ENCODE results near the gene P3H3. TPM values are rescaled to one million over a fixed set of nuclear protein-coding genes. Genes with fewer than 3 reads are reported as not detected.

Gene P3H3
- total RNA-seq, 3 donors from 2014 or later, result 1.6 to 24.2 (median 5.2) TPM

DNA sequence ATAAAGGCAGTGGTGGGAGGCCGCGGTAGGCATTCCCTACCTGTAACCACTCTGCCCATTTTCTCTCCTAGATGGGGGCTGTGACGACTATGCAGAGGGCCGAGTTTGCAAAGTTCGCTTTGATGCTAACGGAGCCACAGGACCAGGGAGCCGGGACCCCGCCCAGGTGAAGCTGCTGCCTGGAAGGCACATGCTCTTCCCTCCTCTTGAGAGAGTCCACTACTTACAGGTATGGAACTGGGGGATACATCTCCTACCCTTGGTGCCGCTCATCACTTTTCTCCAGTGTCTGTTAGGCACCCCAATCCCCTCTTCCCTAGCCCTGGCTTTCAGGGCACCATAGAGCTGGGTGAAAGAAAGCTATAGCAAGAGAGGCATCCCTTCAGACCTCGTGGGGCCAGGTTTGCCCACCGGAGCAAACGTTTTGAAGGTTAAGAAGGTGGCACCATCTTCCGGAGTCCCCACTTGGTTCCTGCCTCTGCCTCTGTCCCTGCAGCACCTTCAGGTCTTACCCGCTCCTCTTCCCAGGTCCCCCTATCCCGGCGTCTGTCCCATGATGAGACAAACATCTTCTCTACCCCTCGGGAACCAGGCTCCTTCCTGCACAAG, 2.0 kb upstream of the P3H3 start:
- peak in 1 of 3 donors; percentile 28 for DNase-seq
- TF ChIP-seq, protein P1, sequence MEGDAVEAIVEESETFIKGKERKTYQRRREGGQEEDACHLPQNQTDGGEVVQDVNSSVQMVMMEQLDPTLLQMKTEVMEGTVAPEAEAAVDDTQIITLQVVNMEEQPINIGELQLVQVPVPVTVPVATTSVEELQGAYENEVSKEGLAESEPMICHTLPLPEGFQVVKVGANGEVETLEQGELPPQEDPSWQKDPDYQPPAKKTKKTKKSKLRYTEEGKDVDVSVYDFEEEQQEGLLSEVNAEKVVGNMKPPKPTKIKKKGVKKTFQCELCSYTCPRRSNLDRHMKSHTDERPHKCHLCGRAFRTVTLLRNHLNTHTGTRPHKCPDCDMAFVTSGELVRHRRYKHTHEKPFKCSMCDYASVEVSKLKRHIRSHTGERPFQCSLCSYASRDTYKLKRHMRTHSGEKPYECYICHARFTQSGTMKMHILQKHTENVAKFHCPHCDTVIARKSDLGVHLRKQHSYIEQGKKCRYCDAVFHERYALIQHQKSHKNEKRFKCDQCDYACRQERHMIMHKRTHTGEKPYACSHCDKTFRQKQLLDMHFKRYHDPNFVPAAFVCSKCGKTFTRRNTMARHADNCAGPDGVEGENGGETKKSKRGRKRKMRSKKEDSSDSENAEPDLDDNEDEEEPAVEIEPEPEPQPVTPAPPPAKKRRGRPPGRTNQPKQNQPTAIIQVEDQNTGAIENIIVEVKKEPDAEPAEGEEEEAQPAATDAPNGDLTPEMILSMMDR (IDR thresholded peaks at IDR 0.05), result no peak
- no peak overlapping the region for H3K4me3 ChIP-seq
- peaks cover 6% of the 10 kb centered on the region for H3K4me1 ChIP-seq (ENCODE audit: low read depth)
- H3K9me3 ChIP-seq, result no peaks in the 10 kb centered on the region
- H3K36me3 ChIP-seq (ENCODE audit: low read depth), result no peaks in the 10 kb centered on the region
- intact Hi-C loops (cut with DNase I, micrococcal nuclease), result loop anchor here (5.0 to 10.0 kb wide), 2 partner anchors 74 to 91 kb away; partner anchors contain the start of gene MLF2 (in 1 of the 2)
- ATAC-seq, result no peak

DNA sequence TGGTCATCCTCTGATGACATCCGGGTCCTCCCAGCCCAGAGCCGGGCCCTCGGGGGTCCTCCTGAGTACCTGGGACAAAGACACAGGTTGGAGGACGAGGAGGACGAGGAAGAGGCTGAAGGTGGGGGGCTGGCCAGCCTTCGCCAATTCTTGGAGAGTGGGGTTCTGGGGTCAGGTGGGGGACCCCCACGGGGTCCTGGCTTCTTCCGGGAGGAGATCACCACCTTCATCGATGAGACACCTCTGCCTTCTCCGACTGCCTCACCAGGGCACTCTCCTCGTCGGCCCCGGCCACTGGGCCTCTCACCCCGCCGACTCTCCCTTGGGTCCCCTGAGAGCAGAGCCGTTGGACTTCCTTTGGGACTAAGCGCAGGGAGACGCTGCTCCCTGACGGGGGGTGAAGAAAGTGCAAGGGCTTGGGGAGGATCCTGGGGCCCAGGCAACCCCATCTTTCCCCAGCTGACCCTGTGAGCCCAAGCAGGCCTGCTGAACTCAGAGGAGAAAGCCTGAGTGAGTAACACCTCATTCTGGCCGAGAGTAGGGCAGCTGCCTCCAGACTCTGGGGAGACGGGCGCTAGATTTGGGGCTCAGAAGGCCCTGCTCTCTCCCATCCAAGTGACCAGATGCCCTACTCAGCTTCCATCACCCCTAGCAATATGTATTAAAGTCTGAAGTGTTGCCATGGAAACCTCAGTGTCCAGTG, 1.3 kb upstream of the P3H3 start:
- TF ChIP-seq, protein P1 (IDR thresholded peaks at IDR 0.05), result no peak
- intact Hi-C loops (cut with DNase I, micrococcal nuclease), result loop anchor here (5.0 to 10.0 kb wide), 2 partner anchors 75 to 92 kb away; partner anchors contain the start of gene MLF2 (in 1 of the 2)
- DNase-seq (peak in 1 of 3 donors; percentile 29), ATAC-seq (no peak)
- H3K9me3 ChIP-seq, result no peaks in the 10 kb centered on the region
- peaks cover 6% of the 10 kb centered on the region for H3K4me1 ChIP-seq (ENCODE audit: low read depth)
- no peaks in the 10 kb centered on the region for H3K36me3 ChIP-seq (ENCODE audit: low read depth)
- no peak overlapping the region for H3K4me3 ChIP-seq

DNA sequence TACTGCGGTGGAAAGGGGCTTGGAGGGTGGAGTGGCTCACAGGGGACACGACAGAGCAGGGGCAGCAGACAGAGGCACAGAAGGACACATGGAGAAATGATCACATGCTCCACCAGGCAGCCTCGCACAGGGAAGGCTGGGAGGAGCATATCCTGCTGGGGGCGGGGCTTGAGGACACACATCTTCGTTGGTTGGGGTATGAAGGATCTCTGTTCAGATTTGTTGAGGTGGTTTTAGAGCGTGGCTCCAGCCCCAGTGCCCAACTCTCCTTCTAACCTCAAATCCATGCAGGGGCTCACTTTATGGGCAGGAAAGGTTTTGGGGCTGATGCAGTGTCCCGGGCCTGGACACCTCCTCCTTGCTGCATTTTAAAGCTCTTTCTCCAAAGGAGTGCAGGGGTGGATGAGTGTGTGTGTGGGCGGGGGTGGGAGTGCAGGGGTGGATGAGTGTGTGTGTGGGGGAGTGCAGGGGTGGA, 733 bp upstream of the P3H3 start:
- intact Hi-C loops (cut with DNase I, micrococcal nuclease), result loop anchor here (5.0 to 10.0 kb wide), 2 partner anchors 75 to 93 kb away; partner anchors contain the start of gene MLF2 (in 1 of the 2)
- Histone ChIP-seq H3K4me1 (ENCODE audit: low read depth) (peaks cover 6% of the 10 kb centered on the region), H3K4me3 (no peak overlapping the region), H3K36me3 (ENCODE audit: low read depth) (no peaks in the 10 kb centered on the region), H3K9me3 (no peaks in the 10 kb centered on the region)
- ATAC-seq (peak; percentile 43), DNase-seq (peak; percentile 76 to 87 (median 82))
- TF ChIP-seq, protein P1 (IDR thresholded peaks at IDR 0.05), result no peak

DNA sequence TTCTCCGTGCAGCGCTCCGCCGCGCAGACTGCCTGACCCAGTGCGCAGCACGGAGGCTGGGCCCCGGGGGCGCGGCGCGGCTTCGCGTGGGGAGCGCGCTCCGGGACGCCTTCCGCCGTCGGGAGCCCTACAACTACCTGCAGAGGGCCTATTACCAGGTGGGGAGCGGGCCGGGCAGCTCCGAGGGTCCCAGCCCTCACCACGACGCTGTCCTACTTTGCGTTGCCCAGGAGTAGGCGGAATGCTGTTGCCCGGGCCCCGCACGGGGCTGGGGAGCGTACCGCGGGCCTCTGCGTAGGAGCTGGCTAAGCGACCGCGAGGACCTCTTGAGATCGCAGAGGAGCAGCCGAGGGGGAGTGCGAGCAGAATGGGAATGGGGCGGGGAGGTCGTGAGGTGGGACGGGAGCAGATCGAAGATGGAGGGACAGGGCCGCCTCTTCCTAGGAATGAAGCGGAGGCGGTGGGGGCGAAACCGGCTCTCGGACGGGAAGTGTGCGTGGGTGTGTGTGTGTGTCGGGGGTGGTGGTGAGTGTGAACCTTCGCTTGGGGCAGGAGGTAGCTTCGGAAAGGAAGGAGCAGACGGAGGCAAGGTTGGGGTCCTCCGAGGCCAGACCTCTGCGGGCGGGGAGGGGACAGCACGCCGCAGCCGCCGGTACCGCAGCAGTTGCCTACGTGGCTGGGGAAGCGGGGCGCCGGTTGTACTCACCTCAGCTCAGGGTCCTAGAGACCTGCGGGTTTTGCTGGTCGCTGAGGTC, 751 bp downstream of the P3H3 start:
- intact Hi-C loops (cut with DNase I, micrococcal nuclease), result loop anchor here (5.0 to 10.0 kb wide), 2 partner anchors 77 to 94 kb away; partner anchors contain the start of gene MLF2 (in 1 of the 2)
- ATAC-seq (peak; percentile 42), DNase-seq (peak; percentile 23 to 65 (median 48))
- H3K4me1 ChIP-seq (ENCODE audit: low read depth), result peaks cover 6% of the 10 kb centered on the region
- TF ChIP-seq, protein P1 (IDR thresholded peaks at IDR 0.05), result no peak
- no peaks in the 10 kb centered on the region for H3K36me3 ChIP-seq (ENCODE audit: low read depth)
- H3K9me3 ChIP-seq, result no peaks in the 10 kb centered on the region
- H3K4me3 ChIP-seq, result peak overlapping the region; percentile 30

DNA sequence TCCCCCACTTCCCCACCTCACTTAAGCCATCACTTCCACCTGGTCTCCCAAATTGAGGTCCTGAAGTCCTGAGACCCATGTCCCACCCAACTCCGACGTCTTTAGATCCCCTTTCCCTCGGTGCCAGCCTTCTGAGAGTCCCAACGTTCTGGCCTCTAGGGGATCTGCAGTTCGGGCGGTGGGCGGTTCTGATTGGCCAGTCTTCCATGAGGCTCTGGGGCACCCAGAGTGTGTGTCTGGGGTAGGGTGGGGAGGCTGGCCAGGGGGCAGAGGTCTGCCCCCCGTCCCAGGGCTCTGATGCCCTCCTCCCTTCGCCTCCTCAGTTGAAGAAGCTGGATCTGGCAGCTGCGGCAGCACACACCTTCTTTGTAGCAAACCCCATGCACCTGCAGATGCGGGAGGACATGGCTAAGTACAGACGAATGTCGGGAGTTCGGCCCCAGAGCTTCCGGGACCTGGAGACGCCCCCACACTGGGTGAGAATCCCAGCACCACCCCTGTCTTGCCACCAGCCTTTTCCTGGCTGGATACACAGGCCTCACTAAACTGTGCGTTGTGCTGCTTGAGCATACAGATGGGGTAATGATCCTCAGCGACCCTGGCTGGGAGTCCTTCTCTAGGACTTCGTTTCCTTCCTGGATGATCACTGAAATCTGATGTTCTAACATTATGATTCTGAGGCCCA, 1.5 kb downstream of the P3H3 start:
- TF ChIP-seq, protein P1 (IDR thresholded peaks at IDR 0.05), result no peak
- no peak overlapping the region for H3K4me3 ChIP-seq
- no peaks in the 10 kb centered on the region for H3K9me3 ChIP-seq
- intact Hi-C loops (cut with DNase I, micrococcal nuclease), result loop anchor here (5.0 to 10.0 kb wide), 2 partner anchors 77 to 95 kb away; partner anchors contain the start of gene MLF2 (in 1 of the 2)
- DNase-seq, result peak in 2 of 3 donors; percentile 23 to 49
- H3K36me3 ChIP-seq (ENCODE audit: low read depth), result no peaks in the 10 kb centered on the region
- ATAC-seq, result no peak
- peaks cover 6% of the 10 kb centered on the region for H3K4me1 ChIP-seq (ENCODE audit: low read depth)

Measured in mucosa of descending colon (tissue), 3 donors.